GM12878 (cell line): ENCODE measurements around the gene GARNL3. TPM values are rescaled to one million over a fixed set of nuclear protein-coding genes. Genes with fewer than 3 reads are reported as not detected.

ENCODE experiments used
- CEBPZ ChIP-seq: fragments of 150-350 bp; IDR thresholded peaks from 2 replicates; pipeline ENCODE4 v1.6.1; 2016; ENCODE audit warnings: low read depth, low read length
- CHD2 ChIP-seq: IDR thresholded peaks from 2 replicates; pipeline ENCODE4 v1.6.1; 2011; ENCODE audit warnings: low read depth, low read length, improper control_type of control experiment, borderline replicate concordance
- ESRRA ChIP-seq: IDR thresholded peaks from 2 replicates; pipeline ENCODE4 v1.6.1; 2012; ENCODE audit warnings: mild to moderate bottlenecking, low read length, improper control_type of control experiment
- MEF2A ChIP-seq: IDR thresholded peaks from 2 replicates; pipeline ENCODE4 v1.6.1; 2011; ENCODE audit warnings: low read depth, mild to moderate bottlenecking, low read length, moderate library complexity; ENCODE audit not compliant: insufficient read depth
- MTA3 ChIP-seq: IDR thresholded peaks from 2 replicates; pipeline ENCODE4 v1.6.1; 2012; ENCODE audit warnings: low read length, inconsistent platforms, borderline replicate concordance
- NFYA ChIP-seq: IDR thresholded peaks from 2 replicates; pipeline ENCODE4 v1.6.1; 2011; ENCODE audit warnings: low read depth, mild to moderate bottlenecking, low read length, improper control_type of control experiment, borderline replicate concordance
- PRDM15 ChIP-seq: fragments of 450-650 bp; formaldehyde crosslinking; IDR thresholded peaks from 2 replicates; pipeline ENCODE4 v1.4.0; 2020; ENCODE audit warnings: mild to moderate bottlenecking, moderate library complexity
- REST ChIP-seq: IDR thresholded peaks from 2 replicates; pipeline ENCODE4 v1.6.1; 2012; ENCODE audit warnings: mild to moderate bottlenecking, low read depth, low read length
- SMAD5 ChIP-seq: IDR thresholded peaks from 2 replicates; pipeline ENCODE4 v1.6.1; 2016; ENCODE audit warnings: antibody characterized with exemption, low read depth
- polyA plus RNA-seq, 11 experiments: library from polyadenylated mRNA; depleted of rRNA in 4 of 11; unstranded in 6 of 11; stranded (reverse) in 5 of 11; fragments of >200 nt; fragmentation: Nextera tagmentation in 4 of 11; fragmentation: Illumina TruSeq in 1 of 11; extraction: Ambion mirVana in 4 of 11; extraction: Trizol in 1 of 11; gene quantifications; 1 replicate in 1 of 11; 2 replicates in 10 of 11; pipeline versions ENCODE4 v1.2.1 to v1.2.3, GENCODE V29; 2011 to 2016; ENCODE audit warnings: inconsistent platforms in 2 of 11, missing spikeins in 2 of 11, low read depth in 1 of 11
- total RNA-seq, 4 experiments: library from RNA; depleted of rRNA in 3 of 4; stranded (reverse); fragments of >200 nt in 3 of 4; fragmentation: Illumina TruSeq in 1 of 4; extraction: Trizol in 1 of 4; gene quantifications; 2 replicates each; pipeline versions ENCODE4 v1.2.1 to v1.2.3, GENCODE V29; 2013 to 2021

GARNL3 gene
- total and polyA plus RNA-seq, 10 of the 15 experiments (the other 5 are each of a cell fraction or from before 2014, with no cell fraction given), result 0.89 to 13.2 (median 6.3) TPM

GRCh38 chr9:127279717-127280285 is 15.2 kb downstream of the GARNL3 start (continued):
- TF ChIP-seq PRDM15 (CRISPR knock-in tag) (no peak), CEBPZ (no peak), NFYA (no peak), MTA3 (no peak), MEF2A (no peak), SMAD5 (no peak), CHD2 (no peak), REST (no peak), ESRRA (no peak)
